Body of pancreas (tissue), 2 donors: ENCODE measurements around the gene FAM193B. TPM values are rescaled to one million over a fixed set of nuclear protein-coding genes. Genes with fewer than 3 reads are reported as not detected.

ENCODE experiments used
- total RNA-seq, 2 donors: library from RNA; depleted of rRNA; stranded (reverse); fragments of >200 nt; gene quantifications; one replicate each; pipeline ENCODE4 v1.1.0, GENCODE V29; 2016

The FAM193B gene
- total RNA-seq, 2 donors from 2014 or later = 79.9 to 133 TPM

Other genes starting within 250 kb of the FAM193B start
- 10 to 100 TPM; 13.2 to 21.4 TPM for gene MXD3, start 242.7 kb downstream of the FAM193B start, total RNA-seq
- 100 to 1,000 TPM; 218 to 227 TPM for gene LMAN2, start 202.9 kb downstream of the FAM193B start, total RNA-seq
- gene RGS14, start 196.6 kb downstream of the FAM193B start, total RNA-seq = 10 to 100 TPM; 15.0 to 39.2 TPM
- not detected for gene SLC34A1, start 170.1 kb downstream of the FAM193B start, total RNA-seq
- gene PFN3, start 153.9 kb downstream of the FAM193B start, total RNA-seq = not detected
- 1 to 10 TPM in 1 of 2 donors, under 1 TPM in 1; 0.33 to 4.4 TPM for gene F12, start 145.0 kb downstream of the FAM193B start, total RNA-seq
- gene GRK6, start 127.9 kb downstream of the FAM193B start, total RNA-seq = 10 to 100 TPM; 13.7 to 20.8 TPM
- gene PRR7, start 107.7 kb downstream of the FAM193B start, total RNA-seq = 1 to 10 TPM in 1 of 2 donors, under 1 TPM in 1; 0.78 to 1.3 TPM
- gene DBN1, start 80.9 kb downstream of the FAM193B start, total RNA-seq = 10 to 100 TPM; 28.0 to 29.0 TPM
- gene PDLIM7, start 57.0 kb downstream of the FAM193B start, total RNA-seq = 10 to 100 TPM in 1 of 2 donors, 1 to 10 TPM in 1; 7.3 to 15.8 TPM
- gene DOK3, start 44.7 kb downstream of the FAM193B start, total RNA-seq = 1 to 10 TPM; 3.3 to 5.4 TPM
- 100 to 1,000 TPM in 1 of 2 donors, 10 to 100 TPM in 1; 86.1 to 115 TPM for gene DDX41, start 37.6 kb downstream of the FAM193B start, total RNA-seq
- gene TMED9, start 37.6 kb upstream of the FAM193B start, total RNA-seq = 100 to 1,000 TPM in 1 of 2 donors, 10 to 100 TPM in 1; 82.2 to 155 TPM
- gene B4GALT7, start 45.6 kb upstream of the FAM193B start, total RNA-seq = 10 to 100 TPM; 17.1 to 17.5 TPM
- 1 to 10 TPM; 1.6 to 1.8 TPM for gene FAM153A, start 228.3 kb upstream of the FAM193B start, total RNA-seq